ENCODE results near the gene CDIPT. TPM values are rescaled to one million over a fixed set of nuclear protein-coding genes. Genes with fewer than 3 reads are reported as not detected.

Gene CDIPT
- total RNA-seq, 1 experiment from 2014 or later, result 58.3 TPM

GRCh38 chr16:29850998-29851397 lies 12.0 kb downstream of the CDIPT start:
- Histone ChIP-seq H4K20me1 (ENCODE audit: insufficient read depth) (no peaks in the 10 kb centered on the region), H3K4me3 (replicated peaks in 1 of 2; ENCODE audit: low read depth in 1 of 2, low read length in 2 of 2) (no peak overlapping the region), H3K4me2 (ENCODE audit: low read length) (no peak overlapping the region), H3K4me1 (ENCODE audit: control insufficient read depth in 1 of 2, insufficient read depth in 2 of 2, low read length in 2 of 2) (peaks cover 0 to 5% of the 10 kb centered on the region in 2 experiments; a peak in 3 of 4 replicates), H3K27ac (ENCODE audit: low read depth, low read length) (no peak overlapping the region), H3K27me3 (ENCODE audit: insufficient read depth, low read length) (no peaks in the 10 kb centered on the region), H3K36me3 (ENCODE audit: control insufficient read depth in 1 of 2, insufficient read depth in 2 of 2, low read length in 2 of 2) (peaks cover 0 to 2% of the 10 kb centered on the region in 2 experiments; a peak in 1 of 4 replicates), H3K9ac (ENCODE audit: low read length) (no peak overlapping the region), H3K9me2 (ENCODE audit: insufficient read depth) (no peaks in the 10 kb centered on the region), H3K9me3 (ENCODE audit: control insufficient read depth in 1 of 2, insufficient read depth in 1 of 2, low read depth in 1 of 2, low read length in 2 of 2) (no peaks in the 10 kb centered on the region), H3K79me2 (ENCODE audit: insufficient read depth, low read length) (no peaks in the 10 kb centered on the region), H2AFZ (ENCODE audit: low read depth, low read length, poor library complexity, severe bottlenecking) (no peak overlapping the region)
- no peak for TF ChIP-seq CTCF (IDR thresholded peaks at IDR 0.05 in 2 of 3, conservative IDR thresholded peaks at IDR 0.05 in 1 of 3; ENCODE audit: borderline replicate concordance in 1 of 3, insufficient read depth in 1 of 3, low read depth in 2 of 3, low read length in 2 of 3)
- TF ChIP-seq ATF3 (IDR thresholded peaks at IDR 0.05), result no peak
- no peak for TF ChIP-seq JUND (IDR thresholded peaks at IDR 0.05)
- ChIA-PET RAD21 (ENCODE audit: low non-redundant PET in 1 of 2, low total read pairs in 2 of 2, uncharacterized antibody in 2 of 2, unreplicated experiment in 2 of 2) (interaction anchor here in 1 of 2 experiments (0.6 kb wide), 2 partner anchors 137 to 158 kb away, joined by 3 to 4 read pairs; no protein-coding TSS in a partner anchor), CTCF (no interaction called here), POLR2A (no interaction called here)
- no peak for ATAC-seq
- BruUV-seq (replicated peaks), result no TSS peak
- DNase-seq (ENCODE audit: low read depth, low spot score), result no peak
- intact Hi-C loops (cut with micrococcal nuclease), result no loop called here

- Histone ChIP-seq H3K4me1 (ENCODE audit: control insufficient read depth in 1 of 2, insufficient read depth in 2 of 2, low read length in 2 of 2) (peaks cover 0 to 5% of the 10 kb centered on the region in 2 experiments; a peak in 3 of 4 replicates), H3K36me3 (ENCODE audit: control insufficient read depth in 1 of 2, insufficient read depth in 2 of 2, low read length in 2 of 2) (peaks cover 0 to 2% of the 10 kb centered on the region in 2 experiments; a peak in 2 of 4 replicates), H3K4me3 (replicated peaks in 1 of 2; ENCODE audit: low read depth in 1 of 2, low read length in 2 of 2) (no peak overlapping the region), H4K20me1 (ENCODE audit: insufficient read depth) (no peaks in the 10 kb centered on the region), H3K4me2 (ENCODE audit: low read length) (no peak overlapping the region), H3K9me3 (ENCODE audit: control insufficient read depth in 1 of 2, insufficient read depth in 1 of 2, low read depth in 1 of 2, low read length in 2 of 2) (no peaks in the 10 kb centered on the region), H3K27me3 (ENCODE audit: insufficient read depth, low read length) (no peaks in the 10 kb centered on the region), H3K27ac (ENCODE audit: low read depth, low read length) (no peak overlapping the region), H3K9ac (ENCODE audit: low read length) (no peak overlapping the region), H2AFZ (ENCODE audit: low read depth, low read length, poor library complexity, severe bottlenecking) (no peak overlapping the region), H3K79me2 (ENCODE audit: insufficient read depth, low read length) (no peaks in the 10 kb centered on the region), H3K9me2 (ENCODE audit: insufficient read depth) (no peaks in the 10 kb centered on the region)
- RAD21 ChIA-PET (ENCODE audit: low non-redundant PET in 1 of 2, low total read pairs in 2 of 2, uncharacterized antibody in 2 of 2, unreplicated experiment in 2 of 2), result no interaction called here
- POLR2A ChIA-PET, result no interaction called here
- DNase-seq (ENCODE audit: low read depth, low spot score) (no peak), ATAC-seq (no peak)
- CTCF ChIA-PET, result interaction anchor here (0.6 to 3.7 kb wide), 10 partner anchors 9 to 172 kb away, joined by 3 to 22 read pairs (median 8); partner anchors contain the start of genes CDIPT, MVP and PAGR1
- intact Hi-C loops (cut with micrococcal nuclease), result no loop called here
- no TSS peak for BruUV-seq (replicated peaks)
- TF ChIP-seq POLR2AphosphoS5 (IDR thresholded peaks at IDR 0.05; ENCODE audit: low read depth, low read length), result no peak
- no peak for TF ChIP-seq MAX (IDR thresholded peaks at IDR 0.05)
- no peak for TF ChIP-seq TCF7L2 (IDR thresholded peaks at IDR 0.05; ENCODE audit: borderline replicate concordance, extremely low read depth, insufficient read depth, insufficient read length)
- no peak for TF ChIP-seq YY1 (IDR thresholded peaks at IDR 0.05; ENCODE audit: extremely low read depth, insufficient replicate concordance, low read depth, low read length)
- TF ChIP-seq FOSL1 (IDR thresholded peaks at IDR 0.05; ENCODE audit: low read depth), result no peak
- no peak for TF ChIP-seq REST (IDR thresholded peaks at IDR 0.05; ENCODE audit: low read depth)
- TF ChIP-seq ZBTB33 (IDR thresholded peaks at IDR 0.05; ENCODE audit: extremely low read depth, insufficient replicate concordance, low read length), result no peak
Observed at GRCh38 chr16:29849505-29849904, 13.5 kb downstream of the CDIPT start.

Data from HCT116 (cell line).